GM15510 (cell line): ENCODE results near the gene LRMDA.

ENCODE experiments used
- POLR2A ChIP-seq: IDR thresholded peaks from 3 replicates; pipeline ENCODE4 v1.6.1; 2011; ENCODE audit warnings: borderline replicate concordance; ENCODE audit not compliant: insufficient read length; ENCODE audit errors: extremely low read depth

LRMDA gene

GRCh38 chr10:76026176-76026771, 594.9 kb downstream of the LRMDA start:
- no peak for TF ChIP-seq POLR2A

GRCh38 chr10:76026905-76027304, 595.5 kb downstream of the LRMDA start:
- TF ChIP-seq POLR2A, result no peak

- TF ChIP-seq POLR2A, result no peak
Observed at GRCh38 chr10:76029782-76030181, 598.4 kb downstream of the LRMDA start.

GRCh38 chr10:76031099-76031498, 599.7 kb downstream of the LRMDA start:
- TF ChIP-seq POLR2A, result no peak

- no peak for TF ChIP-seq POLR2A
Observed at GRCh38 chr10:76031769-76032699, 600.6 kb downstream of the LRMDA start.

- TF ChIP-seq POLR2A, result no peak
Observed at GRCh38 chr10:76032700-76033039, 601.2 kb downstream of the LRMDA start.

- no peak for TF ChIP-seq POLR2A
Observed at GRCh38 chr10:76033457-76034196, 602.2 kb downstream of the LRMDA start.

GRCh38 chr10:76034353-76035205, 603.2 kb downstream of the LRMDA start:
- no peak for TF ChIP-seq POLR2A

- no peak for TF ChIP-seq POLR2A
Observed at GRCh38 chr10:76035206-76036110, 604.0 kb downstream of the LRMDA start.

GRCh38 chr10:76036111-76036940, 604.9 kb downstream of the LRMDA start:
- no peak for TF ChIP-seq POLR2A

GRCh38 chr10:76036962-76037361, 605.5 kb downstream of the LRMDA start:
- TF ChIP-seq POLR2A, result no peak

GRCh38 chr10:76037531-76038155, 606.2 kb downstream of the LRMDA start:
- no peak for TF ChIP-seq POLR2A
